HG03378 (cell line): ENCODE results near the gene RRP1.
"Not testable (repeated sequence)": the region's sequence is repeated elsewhere in the genome, so short reads cannot be mapped to it uniquely, and the experiment has no call there.

ENCODE experiments used
- ATAC-seq: cut with Tn5 transposase; IDR thresholded peaks from one replicate; pipeline ENCODE4 v1.9.1; 2021; ENCODE audit warnings: mild to moderate bottlenecking, moderate library complexity; ENCODE audit not compliant: unreplicated experiment

The RRP1 gene

GRCh38 chr21:43815107-43815613 is 25.8 kb downstream of the RRP1 start:
- no peak for ATAC-seq

GRCh38 chr21:43815991-43816390 is 26.6 kb downstream of the RRP1 start:
- ATAC-seq, result no peak

- no peak for ATAC-seq
Measured at GRCh38 chr21:43816611-43817071, 27.3 kb downstream of the RRP1 start.

- ATAC-seq, result no peak
Measured at GRCh38 chr21:43817157-43818086, 28.0 kb downstream of the RRP1 start.

- ATAC-seq, result no peak
Measured at GRCh38 chr21:43818685-43819084, 29.3 kb downstream of the RRP1 start.

GRCh38 chr21:43819511-43820405 is 30.4 kb downstream of the RRP1 start:
- no peak for ATAC-seq

- ATAC-seq, result no peak
Measured at GRCh38 chr21:43820466-43820865, 31.1 kb downstream of the RRP1 start.

- not testable (repeated sequence) for ATAC-seq
Measured at GRCh38 chr21:43822166-43822565, 32.8 kb downstream of the RRP1 start.

- ATAC-seq, result not testable (repeated sequence)
Measured at GRCh38 chr21:43822741-43823140, 33.4 kb downstream of the RRP1 start.

GRCh38 chr21:43824333-43825241 is 35.2 kb downstream of the RRP1 start:
- no peak for ATAC-seq

GRCh38 chr21:43825242-43825935 is 36.0 kb downstream of the RRP1 start:
- no peak for ATAC-seq

- no peak for ATAC-seq
Measured at GRCh38 chr21:43825936-43826622, 36.7 kb downstream of the RRP1 start.

GRCh38 chr21:43826623-43826974 is 37.2 kb downstream of the RRP1 start:
- no peak for ATAC-seq

GRCh38 chr21:43827015-43827611 is 37.7 kb downstream of the RRP1 start:
- no peak for ATAC-seq

- no peak for ATAC-seq
Measured at GRCh38 chr21:43829161-43829560, 39.8 kb downstream of the RRP1 start.

GRCh38 chr21:43829575-43830119 is 40.3 kb downstream of the RRP1 start:
- ATAC-seq, result no peak

GRCh38 chr21:43832158-43832550 is 42.8 kb downstream of the RRP1 start:
- ATAC-seq, result no peak

- ATAC-seq, result no peak
Measured at GRCh38 chr21:43832648-43833047, 43.3 kb downstream of the RRP1 start.
